GM06990 (cell line): ENCODE results near the gene CXCR4.

Experiments used
- DNase-seq: peaks from one replicate; pipeline ENCODE4 v3.0.0-alpha.2; 2011; ENCODE audit not compliant: insufficient read length; ENCODE audit errors: extremely low read depth
- H3K27me3 ChIP-seq: replicated peaks from 2 replicates; pipeline ENCODE4 v1.6.0; 2011; ENCODE audit warnings: low read length; ENCODE audit not compliant: control insufficient read depth, insufficient read depth
- H3K36me3 ChIP-seq: 2 replicates; pipeline ENCODE4 v1.5.1; 2011; ENCODE audit warnings: low read length; ENCODE audit not compliant: control insufficient read depth, insufficient read depth
- H3K4me3 ChIP-seq: replicated peaks from 2 replicates; pipeline ENCODE4 v1.5.1; 2011; ENCODE audit warnings: low read depth, mild to moderate bottlenecking, control low read depth, low read length
- TF ChIP-seq, protein P1 (sequence below): IDR thresholded peaks from 2 replicates; pipeline ENCODE4 v1.5.1; 2011; ENCODE audit warnings: low read length, control low read depth, mild to moderate bottlenecking, inconsistent platforms; ENCODE audit not compliant: insufficient read depth, poor library complexity, severe bottlenecking

CXCR4 gene

DNA sequence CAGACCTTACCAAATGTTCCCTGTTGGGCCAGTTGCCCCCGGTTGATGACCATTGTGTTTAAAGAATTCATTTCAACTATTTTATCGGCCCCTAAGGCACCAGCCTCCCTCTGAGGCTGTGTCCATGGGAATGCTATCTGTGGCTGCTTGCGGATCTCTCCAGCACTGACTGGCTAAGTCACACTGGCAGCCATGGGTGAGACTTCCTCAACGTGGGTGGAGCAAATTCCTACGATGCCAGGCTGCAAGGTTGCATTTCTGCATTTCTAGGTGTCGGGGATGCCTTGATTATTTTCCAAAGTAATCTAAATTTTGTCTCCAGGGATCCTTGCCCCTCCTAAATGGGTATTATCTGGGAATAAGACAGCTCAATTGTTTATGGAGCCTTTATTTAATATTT lies 6.2 kb downstream of the CXCR4 start:
- peaks cover 2% of the 10 kb centered on the region; the same call in 1 of the 2 replicates for H3K36me3 ChIP-seq
- DNase-seq = no peak
- TF ChIP-seq, protein P1, sequence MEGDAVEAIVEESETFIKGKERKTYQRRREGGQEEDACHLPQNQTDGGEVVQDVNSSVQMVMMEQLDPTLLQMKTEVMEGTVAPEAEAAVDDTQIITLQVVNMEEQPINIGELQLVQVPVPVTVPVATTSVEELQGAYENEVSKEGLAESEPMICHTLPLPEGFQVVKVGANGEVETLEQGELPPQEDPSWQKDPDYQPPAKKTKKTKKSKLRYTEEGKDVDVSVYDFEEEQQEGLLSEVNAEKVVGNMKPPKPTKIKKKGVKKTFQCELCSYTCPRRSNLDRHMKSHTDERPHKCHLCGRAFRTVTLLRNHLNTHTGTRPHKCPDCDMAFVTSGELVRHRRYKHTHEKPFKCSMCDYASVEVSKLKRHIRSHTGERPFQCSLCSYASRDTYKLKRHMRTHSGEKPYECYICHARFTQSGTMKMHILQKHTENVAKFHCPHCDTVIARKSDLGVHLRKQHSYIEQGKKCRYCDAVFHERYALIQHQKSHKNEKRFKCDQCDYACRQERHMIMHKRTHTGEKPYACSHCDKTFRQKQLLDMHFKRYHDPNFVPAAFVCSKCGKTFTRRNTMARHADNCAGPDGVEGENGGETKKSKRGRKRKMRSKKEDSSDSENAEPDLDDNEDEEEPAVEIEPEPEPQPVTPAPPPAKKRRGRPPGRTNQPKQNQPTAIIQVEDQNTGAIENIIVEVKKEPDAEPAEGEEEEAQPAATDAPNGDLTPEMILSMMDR = no peak
- H3K4me3 ChIP-seq = no peak overlapping the region
- H3K27me3 ChIP-seq = no peaks in the 10 kb centered on the region; the same call in 1 of the 2 replicates

DNA sequence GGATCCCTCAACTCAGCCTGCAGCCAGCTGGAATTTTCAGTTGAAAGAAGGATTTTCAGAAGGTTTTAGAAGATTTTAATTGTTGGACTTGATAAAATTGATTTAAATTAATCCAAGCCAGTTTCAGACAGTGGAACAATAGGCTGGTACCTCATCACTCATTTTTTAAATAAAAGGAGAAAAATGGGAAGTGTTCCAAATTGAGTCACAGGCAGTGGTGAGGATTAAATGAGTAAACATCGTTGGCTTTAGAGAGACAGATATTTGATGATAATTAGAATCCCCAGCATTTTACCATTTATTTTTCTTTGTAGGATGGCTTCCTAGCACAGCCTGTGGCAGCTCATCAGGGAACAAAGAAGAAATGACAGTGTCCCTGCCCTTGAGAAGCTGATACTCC lies 7.4 kb downstream of the CXCR4 start:
- no peak for DNase-seq
- TF ChIP-seq, protein P1 = no peak
- H3K36me3 ChIP-seq = peaks cover 2% of the 10 kb centered on the region; the same call in 1 of the 2 replicates
- H3K27me3 ChIP-seq = no peaks in the 10 kb centered on the region; the same call in 1 of the 2 replicates
- no peak overlapping the region for H3K4me3 ChIP-seq

DNA sequence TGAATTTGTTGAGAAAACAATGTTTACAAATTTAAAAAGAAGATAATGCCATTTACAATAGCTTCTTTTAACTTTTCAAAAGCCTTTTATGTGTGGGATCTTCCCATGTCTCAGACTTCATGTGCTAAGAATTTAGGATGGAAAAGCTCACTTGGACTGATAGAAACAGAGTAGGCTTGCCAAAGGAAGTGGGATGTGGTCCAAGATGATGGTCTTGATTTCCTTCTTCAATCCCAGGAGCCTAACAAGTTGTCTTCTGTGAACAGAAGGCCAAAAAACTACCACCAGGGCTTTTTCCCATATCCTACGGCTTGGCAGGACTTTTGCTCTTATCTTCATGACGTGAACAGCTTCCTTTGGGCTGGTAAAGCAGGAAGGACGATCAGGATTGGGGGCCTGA lies 9.5 kb downstream of the CXCR4 start:
- no peaks in the 10 kb centered on the region for H3K36me3 ChIP-seq
- no peaks in the 10 kb centered on the region; the same call in 1 of the 2 replicates for H3K27me3 ChIP-seq
- no peak overlapping the region for H3K4me3 ChIP-seq
- no peak for DNase-seq
- TF ChIP-seq, protein P1 = no peak

DNA sequence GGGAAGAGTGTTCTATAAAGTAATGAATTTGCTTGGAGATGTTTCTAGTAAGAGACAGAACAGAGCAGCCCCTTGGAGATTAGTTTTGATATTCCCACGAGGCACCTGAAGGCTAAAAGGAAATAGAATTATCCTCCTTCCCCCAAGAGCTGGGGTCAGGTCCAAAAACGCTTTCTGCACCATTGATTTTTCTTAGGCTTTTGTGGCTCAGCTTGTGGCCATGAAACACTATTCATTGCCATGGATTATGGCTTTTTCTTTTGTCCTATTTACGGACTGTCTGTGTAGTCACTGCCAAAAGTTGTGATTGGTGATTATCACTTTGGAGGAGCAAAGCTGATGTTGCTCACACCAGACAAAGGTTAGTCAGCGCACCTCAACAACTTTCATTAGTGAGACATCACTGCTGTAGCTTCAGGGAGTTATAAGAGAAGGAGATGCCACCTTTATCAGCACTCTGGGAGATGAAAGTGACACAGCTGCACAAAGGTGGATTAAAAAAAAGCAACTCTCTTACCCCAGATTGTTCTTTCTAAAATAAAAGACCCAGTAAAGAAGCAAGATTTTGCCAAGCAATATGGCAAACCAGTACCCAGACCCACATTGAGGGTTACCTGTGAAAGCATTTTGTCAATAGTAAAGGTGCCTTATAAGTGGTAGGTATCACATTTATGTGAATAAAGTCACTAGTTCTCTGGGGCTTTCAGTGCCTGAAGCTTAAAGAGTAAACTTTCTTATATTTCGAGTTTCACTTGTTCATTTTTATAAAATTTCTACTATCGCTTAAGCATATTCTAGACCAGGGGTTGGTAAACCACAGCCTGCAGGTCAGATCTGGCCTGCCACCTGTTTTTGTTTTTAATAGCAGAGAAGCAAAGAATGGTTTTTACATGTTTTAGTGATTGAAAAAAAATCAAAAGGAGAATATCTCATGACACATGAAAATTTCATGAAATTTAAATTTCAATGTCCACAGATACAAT lies 10.6 kb downstream of the CXCR4 start:
- Histone ChIP-seq H3K27me3 (no peaks in the 10 kb centered on the region; the same call in 1 of the 2 replicates), H3K4me3 (no peak overlapping the region), H3K36me3 (no peaks in the 10 kb centered on the region)
- TF ChIP-seq, protein P1 = no peak
- no peak for DNase-seq

DNA sequence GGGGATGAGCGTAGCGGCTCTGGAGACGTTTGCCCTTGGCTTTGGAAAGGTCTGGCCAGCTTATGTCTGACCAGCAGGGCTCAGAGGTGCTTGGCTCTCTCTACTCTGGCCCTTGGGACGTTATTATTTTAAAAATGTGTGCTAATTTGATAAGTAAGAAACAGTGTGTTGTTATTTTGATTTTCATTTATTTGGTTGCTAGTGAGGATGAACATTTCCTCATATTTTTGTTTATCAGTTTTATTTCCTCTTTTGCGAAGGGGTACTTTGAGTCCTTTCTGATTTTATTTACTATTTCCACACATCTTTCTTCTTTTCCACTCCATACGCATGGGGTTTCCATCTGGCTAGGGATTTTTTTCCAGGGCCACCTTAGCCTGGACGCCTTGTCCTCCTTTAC lies 11.4 kb downstream of the CXCR4 start:
- no peak for DNase-seq
- no peaks in the 10 kb centered on the region for H3K36me3 ChIP-seq
- TF ChIP-seq, protein P1 = no peak
- no peaks in the 10 kb centered on the region; the same call in 1 of the 2 replicates for H3K27me3 ChIP-seq
- H3K4me3 ChIP-seq = no peak overlapping the region
